GM12873 (cell line): ENCODE data around the gene MFAP2.
A peak's percentile ranks its signal among the peaks of the same experiment; 100 is the strongest.

ENCODE experiments used
- TF ChIP-seq, protein P1 (sequence below): IDR thresholded peaks from 2 replicates; pipeline ENCODE4 v1.5.1; 2012; ENCODE audit warnings: low read depth, mild to moderate bottlenecking, moderate library complexity, low read length, control low read depth; ENCODE audit not compliant: insufficient read depth; ENCODE audit errors: missing control alignments

The MFAP2 gene

DNA sequence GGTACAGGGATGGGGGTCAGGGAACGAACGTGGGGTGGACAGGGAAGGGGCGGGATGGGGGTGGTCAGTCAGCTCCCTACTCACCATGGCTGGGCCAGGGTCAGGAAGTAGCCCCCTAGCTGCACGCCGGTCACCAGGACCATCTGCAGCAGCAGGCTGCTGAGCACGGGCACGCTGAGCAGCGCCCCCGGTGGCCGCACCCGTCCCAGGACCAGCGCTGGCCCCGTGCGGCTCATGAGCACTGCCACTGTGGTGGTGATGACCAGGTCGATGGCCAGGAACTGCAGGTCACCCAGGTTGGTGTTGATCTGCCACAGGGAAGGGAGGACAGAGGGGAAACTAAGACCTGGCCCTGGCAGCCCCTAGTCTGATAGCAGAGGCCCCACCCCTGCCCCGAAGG is 6.5 kb upstream of the MFAP2 start:
- TF ChIP-seq, protein P1, sequence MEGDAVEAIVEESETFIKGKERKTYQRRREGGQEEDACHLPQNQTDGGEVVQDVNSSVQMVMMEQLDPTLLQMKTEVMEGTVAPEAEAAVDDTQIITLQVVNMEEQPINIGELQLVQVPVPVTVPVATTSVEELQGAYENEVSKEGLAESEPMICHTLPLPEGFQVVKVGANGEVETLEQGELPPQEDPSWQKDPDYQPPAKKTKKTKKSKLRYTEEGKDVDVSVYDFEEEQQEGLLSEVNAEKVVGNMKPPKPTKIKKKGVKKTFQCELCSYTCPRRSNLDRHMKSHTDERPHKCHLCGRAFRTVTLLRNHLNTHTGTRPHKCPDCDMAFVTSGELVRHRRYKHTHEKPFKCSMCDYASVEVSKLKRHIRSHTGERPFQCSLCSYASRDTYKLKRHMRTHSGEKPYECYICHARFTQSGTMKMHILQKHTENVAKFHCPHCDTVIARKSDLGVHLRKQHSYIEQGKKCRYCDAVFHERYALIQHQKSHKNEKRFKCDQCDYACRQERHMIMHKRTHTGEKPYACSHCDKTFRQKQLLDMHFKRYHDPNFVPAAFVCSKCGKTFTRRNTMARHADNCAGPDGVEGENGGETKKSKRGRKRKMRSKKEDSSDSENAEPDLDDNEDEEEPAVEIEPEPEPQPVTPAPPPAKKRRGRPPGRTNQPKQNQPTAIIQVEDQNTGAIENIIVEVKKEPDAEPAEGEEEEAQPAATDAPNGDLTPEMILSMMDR: peak; percentile 56

DNA sequence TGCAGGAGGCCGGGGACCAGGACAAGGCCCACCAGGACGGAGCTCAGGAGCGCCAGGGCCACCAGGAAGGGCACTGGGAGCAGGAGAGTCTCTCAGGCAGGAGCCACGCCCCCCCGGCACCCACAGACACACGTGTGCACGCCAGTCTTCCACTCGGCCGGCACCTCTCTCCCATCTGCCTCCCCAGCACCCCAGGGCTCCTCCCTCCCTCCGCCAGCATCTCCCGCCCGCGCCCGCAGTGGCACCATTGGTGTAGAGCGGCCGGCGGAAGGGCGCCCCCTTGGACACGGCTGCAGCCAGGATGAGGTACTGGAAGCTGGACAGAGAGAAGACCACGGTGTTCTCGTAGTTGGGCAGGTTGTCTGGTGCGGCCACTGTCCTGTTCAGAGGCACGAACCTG is 6.1 kb upstream of the MFAP2 start:
- TF ChIP-seq, protein P1: no peak

DNA sequence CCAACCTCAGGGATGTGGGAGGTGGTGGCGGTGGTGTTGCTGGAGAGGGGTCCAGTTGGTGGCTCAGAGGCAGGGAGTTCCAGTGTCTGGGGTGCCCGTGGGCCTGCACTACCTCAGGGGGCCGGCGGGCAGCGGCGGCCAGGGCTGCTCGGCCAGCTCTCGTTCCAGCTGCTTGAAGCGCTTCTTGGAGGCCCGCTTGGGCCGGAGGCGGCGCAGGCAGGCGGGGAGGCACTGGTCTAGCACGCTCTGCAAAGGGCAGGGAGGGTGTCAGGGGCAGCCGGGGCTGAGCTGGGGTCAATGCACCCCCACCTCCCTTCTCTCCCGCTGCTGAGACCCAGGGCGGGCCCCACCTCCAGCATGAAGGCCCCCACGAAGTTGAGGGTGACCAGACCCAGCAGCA is 5.7 kb upstream of the MFAP2 start:
- TF ChIP-seq, protein P1: no peak

DNA sequence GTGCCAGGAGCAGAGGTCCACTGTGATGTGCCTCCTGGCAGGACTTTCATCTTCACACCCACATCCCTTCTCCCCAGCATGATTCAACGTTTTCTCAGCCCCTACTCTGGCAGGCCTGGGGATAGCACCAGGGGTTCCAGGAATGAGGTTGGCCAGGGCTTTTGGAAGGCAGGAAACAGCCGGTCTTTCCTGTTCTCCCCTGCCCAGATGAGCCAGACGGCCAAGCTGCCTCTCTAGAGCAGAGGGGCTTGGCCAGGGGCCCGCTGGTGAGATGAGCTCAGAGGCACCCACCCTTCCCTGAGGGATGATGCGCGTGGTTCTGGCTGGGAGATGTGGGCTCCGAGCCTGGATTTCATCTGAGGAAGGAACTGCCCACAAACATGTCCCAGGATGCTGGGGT is 4.3 kb upstream of the MFAP2 start:
- TF ChIP-seq, protein P1: no peak

DNA sequence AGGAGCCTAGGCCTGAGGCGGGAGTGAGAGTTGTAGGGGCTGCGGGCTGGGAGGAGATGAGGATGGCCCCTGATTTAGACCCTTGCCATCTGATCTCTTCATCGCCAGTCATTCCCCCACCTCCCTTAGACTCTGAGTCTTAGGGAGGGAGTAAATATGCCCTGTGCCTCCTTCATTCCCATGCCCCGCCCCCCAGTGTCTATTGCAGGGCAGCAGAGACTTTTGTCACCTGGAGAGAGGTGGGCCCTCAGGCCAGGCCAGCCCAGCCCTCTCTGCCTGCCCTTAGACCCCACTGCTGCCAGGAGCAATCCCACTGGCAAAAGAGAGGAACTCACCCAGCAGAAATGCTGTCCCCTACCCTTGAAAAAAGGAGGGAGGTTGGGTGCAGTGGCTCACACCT is 3.2 kb upstream of the MFAP2 start:
- TF ChIP-seq, protein P1: no peak

DNA sequence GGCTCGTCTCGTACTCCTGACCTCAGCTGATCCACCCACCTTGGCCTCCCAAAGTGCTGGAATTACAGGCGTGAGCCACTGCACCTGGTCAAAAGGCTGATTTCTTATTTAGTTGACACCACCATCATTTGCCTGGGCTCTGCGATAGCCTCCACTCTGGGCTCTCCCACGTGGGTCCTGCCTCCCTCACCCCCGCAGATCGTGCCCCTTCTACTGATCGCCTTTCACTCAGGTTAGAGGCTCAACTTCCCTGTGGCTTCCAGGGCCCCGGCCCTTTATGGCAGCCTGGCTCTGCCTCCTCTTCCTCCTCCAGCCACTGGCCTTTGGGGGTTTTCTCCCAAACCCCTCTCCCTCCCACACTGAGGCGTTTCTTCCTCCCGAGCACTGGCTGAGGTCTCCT is 2.5 kb upstream of the MFAP2 start:
- TF ChIP-seq, protein P1: no peak

DNA sequence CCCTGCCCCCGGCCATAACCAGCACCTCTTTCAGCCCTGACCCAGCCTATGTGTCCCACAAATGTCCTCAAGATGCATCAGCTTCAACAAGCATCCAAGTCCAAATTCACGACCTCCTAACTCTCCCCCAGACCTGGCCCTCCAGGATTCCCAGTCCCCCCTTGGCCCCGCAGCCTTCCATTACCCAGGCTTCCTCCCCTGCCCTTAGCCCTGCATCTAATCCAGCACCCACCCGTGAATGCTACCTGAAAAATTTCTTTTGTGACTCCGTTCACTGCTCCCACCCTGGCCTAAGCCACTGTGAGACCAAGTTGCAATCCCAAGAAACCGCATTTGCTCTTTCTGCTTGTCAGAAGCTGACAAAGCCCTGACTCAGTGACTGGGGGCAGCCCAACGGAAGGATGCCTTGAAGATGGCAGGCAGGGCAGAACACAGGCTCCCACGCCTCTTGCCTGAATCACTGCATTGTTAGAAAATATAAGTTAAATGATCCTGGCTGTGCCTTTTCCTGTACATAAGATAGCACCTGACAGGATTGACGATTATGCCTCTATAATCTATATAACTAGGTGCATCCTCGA is 939 bp upstream of the MFAP2 start:
- TF ChIP-seq, protein P1: no peak
